Endothelial cell (in vitro differentiated cells): ENCODE results near the gene ZC3HAV1L. TPM values are rescaled to one million over a fixed set of nuclear protein-coding genes. Genes with fewer than 3 reads are reported as not detected.

Experiments
- DNase-seq: peaks from one replicate; pipeline ENCODE4 v3.0.0; 2021; ENCODE audit warnings: low spot score
- H3K27ac Mint-ChIP-seq: one replicate; pipeline ENCODE4 v1.8.0; 2021; ENCODE audit warnings: mixed read lengths, inconsistent platforms; ENCODE audit not compliant: unreplicated experiment
- H3K27me3 Mint-ChIP-seq: one replicate; pipeline ENCODE4 v1.8.0; 2021; ENCODE audit warnings: mild to moderate bottlenecking, moderate library complexity, mixed read lengths, inconsistent platforms; ENCODE audit not compliant: unreplicated experiment
- H3K36me3 Mint-ChIP-seq: one replicate; pipeline ENCODE4 v1.8.0; 2021; ENCODE audit warnings: mild to moderate bottlenecking, low read depth, mixed read lengths, inconsistent platforms; ENCODE audit not compliant: unreplicated experiment
- H3K4me1 Mint-ChIP-seq: one replicate; pipeline ENCODE4 v1.8.0; 2021; ENCODE audit warnings: mild to moderate bottlenecking, mixed read lengths, inconsistent platforms; ENCODE audit not compliant: unreplicated experiment
- H3K4me3 Mint-ChIP-seq: one replicate; pipeline ENCODE4 v1.8.0; 2021; ENCODE audit warnings: mild to moderate bottlenecking, mixed read lengths, inconsistent platforms; ENCODE audit not compliant: unreplicated experiment
- H3K9me3 Mint-ChIP-seq: one replicate; pipeline ENCODE4 v1.8.0; 2021; ENCODE audit warnings: mixed read lengths, inconsistent platforms; ENCODE audit not compliant: unreplicated experiment
- CTCF ChIP-seq: fragments of 200-600 bp; sonication (generic); IDR thresholded peaks from one replicate; pipeline ENCODE4 v1.5.0; 2021; ENCODE audit warnings: antibody characterized with exemption; ENCODE audit not compliant: unreplicated experiment
- total RNA-seq: library from RNA; stranded (reverse); fragmentation: NEBNext Ultra II Directional; extraction: Animal tissue kit (Norgen Biotek cat#: 25700); gene quantifications from one replicate; pipeline ENCODE4 v1.2.1, GENCODE V29; 2021; ENCODE audit not compliant: unreplicated experiment

Gene ZC3HAV1L
- total RNA-seq, 1 donor from 2014 or later = 12.4 TPM

GRCh38 chr7:139038691-139039090, 2.8 kb upstream of the ZC3HAV1L start:
- peaks cover 24% of the 10 kb centered on the region for H3K4me1 Mint-ChIP-seq
- H3K9me3 Mint-ChIP-seq = no peaks in the 10 kb centered on the region
- peaks cover 4% of the 10 kb centered on the region for H3K36me3 Mint-ChIP-seq
- peaks cover 11% of the 10 kb centered on the region for H3K27me3 Mint-ChIP-seq
- H3K27ac Mint-ChIP-seq = no peak overlapping the region
- no peak for TF ChIP-seq CTCF
- DNase-seq = no peak
- peak overlapping the region; percentile 27 for H3K4me3 Mint-ChIP-seq

- H3K9me3 Mint-ChIP-seq = no peaks in the 10 kb centered on the region
- TF ChIP-seq CTCF = no peak
Measured at GRCh38 chr7:139036901-139037300, 1.1 kb upstream of the ZC3HAV1L start.

GRCh38 chr7:139034855-139035585, 822 bp downstream of the ZC3HAV1L start:
- Mint-ChIP-seq H3K27ac (no peak overlapping the region), H3K36me3 (peaks cover 8% of the 10 kb centered on the region), H3K27me3 (peaks cover 4% of the 10 kb centered on the region), H3K4me1 (peaks cover 18% of the 10 kb centered on the region), H3K4me3 (peak overlapping the region; percentile 86), H3K9me3 (no peaks in the 10 kb centered on the region)
- no peak for TF ChIP-seq CTCF
- no peak for DNase-seq

More at GRCh38 chr7:139036901-139037300, 1.1 kb upstream of the ZC3HAV1L start:
- peaks cover 9% of the 10 kb centered on the region for H3K27me3 Mint-ChIP-seq
- peaks cover 8% of the 10 kb centered on the region for H3K36me3 Mint-ChIP-seq
- peaks cover 23% of the 10 kb centered on the region for H3K4me1 Mint-ChIP-seq
- peak overlapping the region; percentile 66 for H3K4me3 Mint-ChIP-seq
- no peak overlapping the region for H3K27ac Mint-ChIP-seq
- DNase-seq = no peak

- peaks cover 18% of the 10 kb centered on the region for H3K4me1 Mint-ChIP-seq
- H3K27ac Mint-ChIP-seq = peak overlapping the region; percentile 30
- H3K27me3 Mint-ChIP-seq = peaks cover 4% of the 10 kb centered on the region
- no peak for DNase-seq
- H3K36me3 Mint-ChIP-seq = peaks cover 11% of the 10 kb centered on the region
- no peak for TF ChIP-seq CTCF
- peak overlapping the region; percentile 86 for H3K4me3 Mint-ChIP-seq
- no peaks in the 10 kb centered on the region for H3K9me3 Mint-ChIP-seq
Measured at GRCh38 chr7:139034336-139034735, 1.5 kb downstream of the ZC3HAV1L start.

- H3K27me3 Mint-ChIP-seq = peaks cover 4% of the 10 kb centered on the region
- TF ChIP-seq CTCF = no peak
- H3K27ac Mint-ChIP-seq = no peak overlapping the region
- peak overlapping the region; percentile 86 for H3K4me3 Mint-ChIP-seq
- H3K9me3 Mint-ChIP-seq = no peaks in the 10 kb centered on the region
- peaks cover 17% of the 10 kb centered on the region for H3K4me1 Mint-ChIP-seq
- peaks cover 14% of the 10 kb centered on the region for H3K36me3 Mint-ChIP-seq
- DNase-seq = no peak
Measured at GRCh38 chr7:139033346-139034114, 2.3 kb downstream of the ZC3HAV1L start.
